MM.1S (cell line): ENCODE measurements around the gene MAPKAP1.

Source experiments
- DNase-seq: peaks from one replicate; pipeline ENCODE4 v3.0.0-alpha.2; 2015
- H2AFZ ChIP-seq: fragments of 300-600 bp; sonication (generic); 2 replicates; pipeline ENCODE4 v1.6.0; 2016; ENCODE audit warnings: antibody characterized with exemption, low read length
- H3F3A ChIP-seq: fragments of 300-600 bp; sonication (generic); 2 replicates; pipeline ENCODE4 v1.6.1; 2016; ENCODE audit warnings: mild to moderate bottlenecking, antibody characterized with exemption, low read length, moderate library complexity, mixed read lengths; ENCODE audit not compliant: insufficient read depth
- H3K27ac ChIP-seq: fragments of 300-600 bp; sonication (generic); 2 replicates; pipeline ENCODE4 v1.5.1; 2016; ENCODE audit warnings: mild to moderate bottlenecking, low read length
- H3K27me3 ChIP-seq: fragments of 300-600 bp; sonication (generic); replicated peaks from 2 replicates; pipeline ENCODE4 v1.6.0; 2016; ENCODE audit warnings: low read length; ENCODE audit not compliant: insufficient read depth
- H3K36me3 ChIP-seq: fragments of 300-600 bp; sonication (generic); replicated peaks from 2 replicates; pipeline ENCODE4 v1.6.1; 2016; ENCODE audit warnings: mild to moderate bottlenecking, low read length, mixed read lengths; ENCODE audit not compliant: insufficient read depth
- H3K4me1 ChIP-seq: fragments of 300-600 bp; sonication (generic); 2 replicates; pipeline ENCODE4 v1.6.1; 2016; ENCODE audit warnings: low read length, mixed read lengths
- H3K4me2 ChIP-seq: fragments of 300-600 bp; sonication (generic); 2 replicates; pipeline ENCODE4 v1.6.0; 2016; ENCODE audit warnings: low read depth, low read length
- H3K4me3 ChIP-seq: fragments of 300-600 bp; sonication (generic); 2 replicates; pipeline ENCODE4 v1.5.1; 2016; ENCODE audit warnings: low read length, mixed read lengths
- H3K79me2 ChIP-seq: fragments of 300-600 bp; sonication (generic); 2 replicates; pipeline ENCODE4 v1.6.1; 2016; ENCODE audit warnings: mixed run types, low read length, mixed read lengths
- H3K9ac ChIP-seq: fragments of 300-600 bp; sonication (generic); 2 replicates; pipeline ENCODE4 v1.6.1; 2016; ENCODE audit warnings: low read length, mixed read lengths
- H3K9me2 ChIP-seq: fragments of 300-600 bp; sonication (generic); replicated peaks from 2 replicates; pipeline ENCODE4 v1.6.1; 2016; ENCODE audit warnings: mild to moderate bottlenecking, low read length, mixed read lengths; ENCODE audit not compliant: insufficient read depth
- H3K9me3 ChIP-seq: fragments of 300-600 bp; sonication (generic); replicated peaks from 2 replicates; pipeline ENCODE4 v1.6.1; 2016; ENCODE audit warnings: mild to moderate bottlenecking, low read length, mixed read lengths; ENCODE audit not compliant: insufficient read depth
- H4K20me1 ChIP-seq: fragments of 300-600 bp; sonication (generic); 2 replicates; pipeline ENCODE4 v1.6.1; 2016; ENCODE audit warnings: mild to moderate bottlenecking, low read length, moderate library complexity, mixed read lengths; ENCODE audit not compliant: insufficient read depth
- EZH2 ChIP-seq: fragments of 300-600 bp; sonication (generic); optimal IDR thresholded peaks from 2 replicates; pipeline ENCODE3; 2017; ENCODE audit warnings: low read depth, mild to moderate bottlenecking, antibody characterized with exemption, low read length, mixed read lengths
- EZH2phosphoT487 ChIP-seq: fragments of 300-600 bp; sonication (generic); IDR thresholded peaks from 2 replicates; pipeline ENCODE4 v1.6.1; 2018; ENCODE audit warnings: antibody characterized with exemption, low read length
- TF ChIP-seq, protein P1 (sequence below): fragments of 300-600 bp; sonication (generic); IDR thresholded peaks from 2 replicates; pipeline ENCODE4 v1.5.1; 2016; ENCODE audit warnings: antibody characterized with exemption, low read length, mixed read lengths

Gene MAPKAP1

DNA sequence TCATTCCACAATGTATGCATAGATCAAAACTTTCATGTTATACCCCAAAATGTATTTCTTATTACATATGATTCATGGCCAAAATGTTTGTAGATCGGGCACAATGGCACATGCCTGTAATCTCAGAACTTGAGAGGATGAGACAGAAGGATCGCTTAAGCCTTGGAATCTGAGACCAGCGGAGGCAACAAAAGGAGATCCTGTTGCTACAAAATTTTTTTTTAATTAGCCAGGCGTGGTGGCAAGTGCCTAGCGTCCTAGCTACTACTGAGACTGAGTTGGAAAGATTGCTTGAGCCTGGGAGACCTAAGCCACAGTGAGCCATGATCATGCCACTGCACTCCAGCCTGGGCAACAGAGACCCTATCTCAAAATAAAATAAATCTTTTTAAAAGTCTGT, 89.9 kb downstream of the MAPKAP1 start:
- H2AFZ ChIP-seq = no peak overlapping the region
- H3F3A ChIP-seq = no peaks in the 10 kb centered on the region
- DNase-seq = no peak
- H3K4me2 ChIP-seq = no peak overlapping the region
- H3K27ac ChIP-seq = no peak overlapping the region
- no peak overlapping the region for H3K4me3 ChIP-seq
- H3K9ac ChIP-seq = no peak overlapping the region
- peaks cover 40% of the 10 kb centered on the region for H3K79me2 ChIP-seq
- TF ChIP-seq, protein P1, sequence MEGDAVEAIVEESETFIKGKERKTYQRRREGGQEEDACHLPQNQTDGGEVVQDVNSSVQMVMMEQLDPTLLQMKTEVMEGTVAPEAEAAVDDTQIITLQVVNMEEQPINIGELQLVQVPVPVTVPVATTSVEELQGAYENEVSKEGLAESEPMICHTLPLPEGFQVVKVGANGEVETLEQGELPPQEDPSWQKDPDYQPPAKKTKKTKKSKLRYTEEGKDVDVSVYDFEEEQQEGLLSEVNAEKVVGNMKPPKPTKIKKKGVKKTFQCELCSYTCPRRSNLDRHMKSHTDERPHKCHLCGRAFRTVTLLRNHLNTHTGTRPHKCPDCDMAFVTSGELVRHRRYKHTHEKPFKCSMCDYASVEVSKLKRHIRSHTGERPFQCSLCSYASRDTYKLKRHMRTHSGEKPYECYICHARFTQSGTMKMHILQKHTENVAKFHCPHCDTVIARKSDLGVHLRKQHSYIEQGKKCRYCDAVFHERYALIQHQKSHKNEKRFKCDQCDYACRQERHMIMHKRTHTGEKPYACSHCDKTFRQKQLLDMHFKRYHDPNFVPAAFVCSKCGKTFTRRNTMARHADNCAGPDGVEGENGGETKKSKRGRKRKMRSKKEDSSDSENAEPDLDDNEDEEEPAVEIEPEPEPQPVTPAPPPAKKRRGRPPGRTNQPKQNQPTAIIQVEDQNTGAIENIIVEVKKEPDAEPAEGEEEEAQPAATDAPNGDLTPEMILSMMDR = no peak
- TF ChIP-seq EZH2 (no peak), EZH2phosphoT487 (no peak)
- no peaks in the 10 kb centered on the region; the same call in 1 of the 2 replicates for H4K20me1 ChIP-seq
- H3K4me1 ChIP-seq = no peaks in the 10 kb centered on the region
- no peaks in the 10 kb centered on the region for H3K9me2 ChIP-seq
- no peaks in the 10 kb centered on the region for H3K9me3 ChIP-seq
- H3K27me3 ChIP-seq = no peaks in the 10 kb centered on the region
- H3K36me3 ChIP-seq = no peaks in the 10 kb centered on the region

DNA sequence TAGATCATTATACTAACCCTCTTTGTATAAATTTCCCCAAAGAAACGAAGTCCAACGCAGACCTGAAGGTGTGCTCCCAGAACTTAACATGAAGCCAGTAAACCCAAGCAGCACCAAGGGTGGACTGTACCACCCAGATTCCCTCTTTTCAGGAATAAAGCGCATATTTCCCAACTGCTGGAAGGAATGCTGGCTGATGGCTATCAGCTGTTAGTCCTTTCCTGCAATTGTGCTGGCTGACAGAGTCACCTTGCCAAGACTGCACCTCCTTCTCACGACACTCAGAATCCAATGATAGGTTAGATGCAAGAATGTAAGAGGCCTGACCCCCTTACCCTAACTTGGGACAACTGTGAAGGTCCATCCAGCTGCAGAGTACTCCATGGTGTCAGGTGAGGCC, 93.9 kb downstream of the MAPKAP1 start:
- Histone ChIP-seq H3K36me3 (no peaks in the 10 kb centered on the region), H3F3A (no peaks in the 10 kb centered on the region), H2AFZ (no peak overlapping the region), H3K9me3 (no peaks in the 10 kb centered on the region), H3K4me2 (no peak overlapping the region), H3K4me1 (no peaks in the 10 kb centered on the region), H3K9ac (no peak overlapping the region), H4K20me1 (no peaks in the 10 kb centered on the region; the same call in 1 of the 2 replicates), H3K9me2 (no peaks in the 10 kb centered on the region), H3K4me3 (no peak overlapping the region), H3K27ac (no peak overlapping the region), H3K27me3 (no peaks in the 10 kb centered on the region), H3K79me2 (peaks cover 40% of the 10 kb centered on the region)
- TF ChIP-seq EZH2phosphoT487 = no peak
- no peak for TF ChIP-seq EZH2
- TF ChIP-seq, protein P1 = no peak
- DNase-seq = no peak

DNA sequence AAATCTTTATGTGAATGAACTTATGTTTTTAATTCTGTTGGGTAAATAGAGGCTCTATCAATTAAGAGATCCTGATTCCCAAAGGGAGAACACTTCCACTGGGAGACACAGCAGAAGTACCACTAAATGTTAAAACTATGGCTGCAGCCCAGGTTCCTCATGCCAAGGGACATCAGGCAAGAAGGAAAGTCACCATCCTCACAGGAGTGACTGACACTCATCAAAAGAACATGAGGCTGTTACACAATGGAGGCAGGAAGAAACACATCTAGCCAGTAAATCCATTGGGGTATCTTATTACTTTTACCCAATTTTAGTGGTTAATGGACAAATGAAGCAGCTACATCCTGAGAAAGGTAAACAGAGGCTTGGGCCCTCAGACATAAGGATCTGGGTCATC, 94.4 kb downstream of the MAPKAP1 start:
- no peaks in the 10 kb centered on the region for H3K27me3 ChIP-seq
- H4K20me1 ChIP-seq = no peaks in the 10 kb centered on the region; the same call in 1 of the 2 replicates
- no peaks in the 10 kb centered on the region for H3F3A ChIP-seq
- no peak for DNase-seq
- no peak overlapping the region for H3K9ac ChIP-seq
- no peaks in the 10 kb centered on the region for H3K9me2 ChIP-seq
- no peaks in the 10 kb centered on the region for H3K9me3 ChIP-seq
- H3K27ac ChIP-seq = no peak overlapping the region
- TF ChIP-seq EZH2phosphoT487 (no peak), EZH2 (no peak)
- TF ChIP-seq, protein P1 = no peak
- no peaks in the 10 kb centered on the region for H3K36me3 ChIP-seq
- H3K4me2 ChIP-seq = no peak overlapping the region
- peaks cover 40% of the 10 kb centered on the region for H3K79me2 ChIP-seq
- H2AFZ ChIP-seq = no peak overlapping the region
- no peak overlapping the region for H3K4me3 ChIP-seq
- H3K4me1 ChIP-seq = no peaks in the 10 kb centered on the region
